Ascending aorta (tissue), 2 donors: Measurements from ENCODE around the gene SCYGR8. TPM values are rescaled to one million over a fixed set of nuclear protein-coding genes. Genes with fewer than 3 reads are reported as not detected.
"Not testable (repeated sequence)": the region's sequence is repeated elsewhere in the genome, so short reads cannot be mapped to it uniquely, and the experiment has no call there.

Experiments
- DNase-seq, 2 donors: peaks; one replicate each; pipeline ENCODE4 v3.0.0-alpha.2; 2019; ENCODE audit warnings: low spot score in 2 of 2
- H3K27ac ChIP-seq, 2 donors: fragments of 200-600 bp; sonication (generic); one replicate each; pipeline ENCODE4 v1.5.1; 2016 to 2017; ENCODE audit warnings: mild to moderate bottlenecking in 1 of 2
- H3K27me3 ChIP-seq: fragments of 200-600 bp; sonication (generic); one replicate; pipeline ENCODE4 v1.5.1; 2017
- H3K36me3 ChIP-seq, 2 donors: fragments of 200-600 bp; sonication (generic); one replicate each; pipeline ENCODE4 v1.5.1; 2016
- H3K4me1 ChIP-seq, 2 donors: fragments of 200-600 bp; sonication (generic); one replicate each; pipeline ENCODE4 v1.5.1; 2016 to 2017; ENCODE audit warnings: mild to moderate bottlenecking in 1 of 2
- H3K4me3 ChIP-seq, 2 donors: fragments of 200-600 bp; sonication (generic); one replicate each; pipeline ENCODE4 v1.5.1; 2016 to 2017; ENCODE audit warnings: mild to moderate bottlenecking in 1 of 2
- H3K9me3 ChIP-seq, 2 donors: fragments of 200-600 bp; sonication (generic); one replicate each; pipeline ENCODE4 v1.5.1; 2016
- CTCF ChIP-seq, 3 experiments: fragments of 200-600 bp in 2 of 3; fragments of 450-650 bp in 1 of 3; sonication (generic) in 2 of 3; IDR thresholded peaks; one replicate each; pipeline ENCODE4 v1.5.1; 2016 to 2019; ENCODE audit warnings: antibody characterized with exemption in 3 of 3, mild to moderate bottlenecking in 1 of 3, moderate library complexity in 1 of 3
- intact Hi-C: fragments of 100-400 bp; cut with DNase I; formaldehyde crosslinking; loops from one replicate; pipeline ENCODE4 v1.15.1; 2023
- total RNA-seq: library from RNA; depleted of rRNA; stranded (reverse); fragments of >200 nt; gene quantifications from one replicate; pipeline ENCODE4 v1.1.0, GENCODE V29; 2016

Gene SCYGR8
- total RNA-seq, 1 donor from 2014 or later = not detected

- peak; percentile 44 to 95 for DNase-seq
- Histone ChIP-seq H3K36me3 (no peaks in the 10 kb centered on the region), H3K9me3 (no peaks in the 10 kb centered on the region), H3K27me3 (no peaks in the 10 kb centered on the region), H3K4me1 (peaks cover 0 to 7% of the 10 kb centered on the region in 2 donors), H3K4me3 (peak within 1 kb of the TSS; percentile 54 to 60), H3K27ac (peak within 1 kb of the TSS; percentile 59 to 79)
- intact Hi-C loops = loop anchor here (1.0 to 5.0 kb wide), 3 partner anchors 48 to 311 kb away; no protein-coding TSS in a partner anchor
- no peak for TF ChIP-seq CTCF (IDR thresholded peaks at IDR 0.05)
Observed at GRCh38 chr2:227717687-227718567, 27.8 kb upstream of the SCYGR8 start, which contains the start of gene SLC19A3. SLC19A3 (minus strand) TSS chr2:227718028; CDS start chr2:227702318, 15,710 bp downstream.

GRCh38 chr2:227719641-227720040, 26.1 kb upstream of the SCYGR8 start:
- peaks cover 0 to 7% of the 10 kb centered on the region in 2 donors for H3K4me1 ChIP-seq
- H3K27ac ChIP-seq = no peak overlapping the region
- H3K9me3 ChIP-seq = no peaks in the 10 kb centered on the region
- intact Hi-C loops = loop anchor here (5.0 kb wide), 2 partner anchors 98 to 312 kb away; no protein-coding TSS in a partner anchor
- DNase-seq = no peak
- H3K27me3 ChIP-seq = no peaks in the 10 kb centered on the region
- TF ChIP-seq CTCF (IDR thresholded peaks at IDR 0.05) = no peak
- no peaks in the 10 kb centered on the region for H3K36me3 ChIP-seq
- no peak overlapping the region for H3K4me3 ChIP-seq

GRCh38 chr2:227720680-227721079, 25.0 kb upstream of the SCYGR8 start:
- Histone ChIP-seq H3K9me3 (no peaks in the 10 kb centered on the region), H3K4me3 (no peak overlapping the region), H3K4me1 (peaks cover 0 to 7% of the 10 kb centered on the region in 2 donors), H3K27ac (no peak overlapping the region), H3K27me3 (no peaks in the 10 kb centered on the region), H3K36me3 (no peaks in the 10 kb centered on the region)
- TF ChIP-seq CTCF (IDR thresholded peaks at IDR 0.05) = no peak
- intact Hi-C loops = no loop called here
- no peak for DNase-seq

GRCh38 chr2:227722821-227723220, 22.9 kb upstream of the SCYGR8 start:
- H3K36me3 ChIP-seq, H3K4me1 ChIP-seq, intact Hi-C loops, H3K9me3 ChIP-seq, DNase-seq, H3K27ac ChIP-seq, H3K4me3 ChIP-seq, H3K27me3 ChIP-seq: not testable (repeated sequence)

GRCh38 chr2:227724394-227725039, 21.2 kb upstream of the SCYGR8 start, which contains the start of gene SCYGR6:
SCYGR6 (minus strand) TSS chr2:227724757; CDS start chr2:227724757, 0 bp downstream.
- no peaks in the 10 kb centered on the region for H3K36me3 ChIP-seq
- no peak for DNase-seq
- no peaks in the 10 kb centered on the region for H3K4me1 ChIP-seq
- H3K4me3 ChIP-seq = no peak within 1 kb of the TSS
- TF ChIP-seq CTCF (IDR thresholded peaks at IDR 0.05) = no peak
- no peaks in the 10 kb centered on the region for H3K9me3 ChIP-seq
- no peak within 1 kb of the TSS for H3K27ac ChIP-seq
- intact Hi-C loops = no loop called here
- H3K27me3 ChIP-seq = no peaks in the 10 kb centered on the region

- intact Hi-C loops = no loop called here
- TF ChIP-seq CTCF (IDR thresholded peaks at IDR 0.05) = no peak
Observed at GRCh38 chr2:227728035-227728434, 17.7 kb upstream of the SCYGR8 start, which contains the start of gene SCYGR7. SCYGR7 (plus strand) TSS chr2:227728335; CDS start chr2:227728335, 0 bp downstream.

More at GRCh38 chr2:227728035-227728434, 17.7 kb upstream of the SCYGR8 start, which contains the start of gene SCYGR7:
- DNase-seq = no peak
- Histone ChIP-seq H3K27me3 (no peaks in the 10 kb centered on the region), H3K4me1 (no peaks in the 10 kb centered on the region), H3K36me3 (no peaks in the 10 kb centered on the region), H3K27ac (no peak within 1 kb of the TSS), H3K9me3 (no peaks in the 10 kb centered on the region), H3K4me3 (no peak within 1 kb of the TSS)
